ENCODE measurements around the gene LRP5.

- no peak for TF ChIP-seq CTCF (IDR thresholded peaks at IDR 0.05; ENCODE audit: poor library complexity)
- TF ChIP-seq EZH2phosphoT487 (IDR thresholded peaks at IDR 0.05; ENCODE audit: low read depth, severe bottlenecking, unreplicated experiment), result no peak
Observed at GRCh38 chr11:68413591-68413999, 101.2 kb downstream of the LRP5 start.
